HL-60/S4 treated with phorbol 12-myristate 13-acetate at 8.2 ng/mL for 4 days and 3 days (cell line): ENCODE results near the gene AP1AR.

Source experiments
- in situ Hi-C: fragments of 300-500 bp; cut with MboI; formaldehyde crosslinking; loops from 2 replicates; pipeline ENCODE4 v1.15.0; 2022; ENCODE audit warnings: low sequenced_read_pairs

AP1AR gene

DNA sequence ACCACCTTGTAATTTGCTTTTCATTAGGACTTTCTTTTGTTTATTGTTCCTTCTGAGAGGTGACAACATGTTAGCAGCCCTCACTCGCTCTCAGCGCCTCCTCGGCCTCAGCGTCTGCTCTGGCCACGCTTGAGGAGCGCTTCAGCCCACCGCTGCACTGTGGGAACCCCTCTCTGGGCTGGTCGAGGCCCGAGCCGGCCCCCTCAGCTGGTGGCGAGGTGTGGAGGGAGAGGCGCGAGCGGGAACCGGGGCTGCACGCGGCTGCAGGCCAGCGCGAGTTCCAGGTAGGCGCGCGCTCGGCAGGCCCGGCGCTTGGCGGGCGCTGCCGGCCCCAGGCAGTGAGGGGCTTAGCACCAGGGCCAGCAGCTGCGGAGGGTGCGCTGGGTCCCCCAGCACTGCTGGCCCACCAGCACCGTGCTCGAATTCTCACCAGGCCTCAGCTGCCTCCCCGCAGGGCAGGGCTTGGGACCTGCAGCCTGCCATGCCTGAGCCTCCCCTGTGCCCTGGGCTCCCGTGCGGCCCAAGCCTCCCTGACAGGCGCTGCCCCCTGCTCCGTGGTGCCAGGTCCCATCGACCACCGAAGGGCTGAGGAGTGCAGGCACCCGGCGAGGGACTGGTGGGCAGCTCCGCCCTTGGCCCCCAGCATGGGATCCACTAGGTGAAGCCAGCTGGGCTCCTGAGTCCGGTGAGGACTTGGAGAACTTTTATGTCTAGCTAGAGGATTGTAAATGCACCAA is 9.2 kb upstream of the AP1AR start:
- in situ Hi-C loops = no loop called here

DNA sequence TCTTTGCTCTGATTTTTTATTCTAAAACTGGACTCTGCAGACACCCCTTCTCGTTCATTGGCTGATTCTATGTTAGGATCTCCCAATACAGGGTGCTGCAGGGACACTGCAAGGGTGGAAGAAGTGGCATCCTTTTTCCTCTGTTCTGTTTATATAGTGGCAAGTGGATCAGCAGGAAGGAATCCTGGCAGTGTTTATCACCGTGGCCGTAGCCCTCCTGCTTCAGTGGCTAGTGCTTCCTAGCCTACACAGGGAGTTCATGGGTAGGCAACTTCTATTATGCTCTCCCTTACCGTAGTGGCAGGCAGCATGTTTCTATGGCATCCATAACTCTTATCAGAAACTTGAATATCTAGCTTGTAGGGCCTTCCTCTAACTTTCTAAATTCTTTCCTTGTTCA is 6.4 kb upstream of the AP1AR start:
- in situ Hi-C loops = no loop called here

DNA sequence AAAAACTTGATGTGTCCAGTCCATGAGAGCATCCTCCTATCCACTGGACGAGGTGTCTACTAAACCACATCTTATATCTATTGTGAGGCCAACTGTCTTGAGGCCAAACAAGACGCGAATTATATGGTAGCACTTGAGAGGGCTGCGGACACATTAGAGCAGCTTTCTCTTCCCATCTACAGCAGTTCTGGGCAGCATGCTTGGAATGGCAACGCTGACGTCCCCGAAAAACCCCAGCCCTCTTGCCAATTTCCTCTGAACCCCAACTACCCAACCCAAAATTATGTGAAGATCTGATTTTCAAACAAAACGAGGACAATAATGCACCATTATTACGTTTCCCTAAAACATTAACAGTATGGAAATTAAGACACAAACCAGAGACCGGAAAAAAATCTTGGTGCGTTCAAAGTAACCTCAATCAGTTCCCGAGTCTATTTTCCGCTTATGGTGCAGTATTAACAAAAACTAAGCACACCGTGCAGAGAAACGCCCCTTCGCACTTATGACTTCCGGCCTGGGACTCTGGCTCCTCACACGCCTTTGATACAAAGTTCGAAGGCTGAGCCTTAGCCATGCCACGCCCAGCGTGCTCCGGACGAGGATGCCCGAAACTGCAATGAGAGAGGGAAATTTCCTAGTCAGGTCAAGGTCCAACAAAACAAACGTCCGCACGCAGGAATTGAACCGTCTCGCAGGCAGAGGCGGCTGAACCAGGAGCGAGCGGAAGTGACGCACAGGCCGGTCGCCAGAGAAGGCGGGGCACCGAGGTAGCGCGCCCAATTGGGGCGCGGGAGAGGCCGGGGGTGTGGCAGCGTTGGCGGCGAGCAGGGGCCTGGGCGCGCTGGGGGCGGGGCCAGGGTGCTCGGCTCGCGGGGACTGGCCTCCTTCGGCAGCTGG is 458 bp upstream of the AP1AR start:
- in situ Hi-C loops = no loop called here

DNA sequence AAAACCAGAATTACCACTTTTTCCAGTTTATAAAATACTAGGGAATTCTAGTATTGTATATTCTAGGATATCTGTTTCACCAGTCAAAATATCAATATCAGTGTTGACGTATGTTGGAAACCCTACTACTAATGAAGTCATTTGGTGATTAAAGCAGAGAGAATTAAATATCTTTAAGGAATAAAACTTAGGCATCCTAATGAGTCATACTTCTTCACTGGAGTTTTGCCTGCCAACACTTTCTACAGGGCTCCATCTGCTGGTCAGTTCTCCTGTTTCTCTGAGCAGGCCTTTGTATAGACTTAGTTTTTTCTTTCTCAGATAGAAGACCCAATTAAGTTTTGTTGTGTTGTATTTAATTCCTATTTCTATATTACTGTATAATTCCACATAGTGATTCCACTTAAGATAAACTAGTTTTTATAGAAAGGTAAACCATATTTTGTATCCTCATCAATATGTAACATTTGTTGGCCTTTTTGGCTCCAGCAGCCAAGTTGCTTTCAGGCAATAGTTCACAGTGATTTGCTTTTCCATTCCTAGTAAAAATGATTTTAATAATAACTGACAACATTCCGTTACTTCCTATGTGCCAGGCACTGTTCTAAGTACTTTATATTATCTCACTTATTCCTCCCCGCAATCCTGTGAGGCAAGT is 3.5 kb downstream of the AP1AR start:
- in situ Hi-C loops = no loop called here

DNA sequence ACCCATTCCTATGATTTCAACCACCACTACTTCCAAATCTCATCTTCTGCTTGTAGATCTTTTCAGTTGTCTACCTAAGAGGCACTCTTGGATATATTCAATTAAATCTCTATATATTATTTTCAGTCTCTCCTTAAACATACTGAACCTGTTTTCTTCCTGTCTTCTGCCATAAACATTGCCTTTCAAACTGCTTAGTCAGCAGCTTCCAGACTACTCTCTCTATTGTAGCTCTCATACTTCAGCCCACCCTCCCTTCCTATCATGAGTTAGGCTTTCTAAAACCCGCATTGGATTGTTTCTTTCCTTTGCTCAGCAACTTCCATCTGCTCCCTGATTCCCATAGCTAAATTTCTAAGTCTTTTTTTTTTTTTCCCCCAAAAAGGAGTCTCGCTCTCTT is 4.5 kb downstream of the AP1AR start:
- in situ Hi-C loops = no loop called here

DNA sequence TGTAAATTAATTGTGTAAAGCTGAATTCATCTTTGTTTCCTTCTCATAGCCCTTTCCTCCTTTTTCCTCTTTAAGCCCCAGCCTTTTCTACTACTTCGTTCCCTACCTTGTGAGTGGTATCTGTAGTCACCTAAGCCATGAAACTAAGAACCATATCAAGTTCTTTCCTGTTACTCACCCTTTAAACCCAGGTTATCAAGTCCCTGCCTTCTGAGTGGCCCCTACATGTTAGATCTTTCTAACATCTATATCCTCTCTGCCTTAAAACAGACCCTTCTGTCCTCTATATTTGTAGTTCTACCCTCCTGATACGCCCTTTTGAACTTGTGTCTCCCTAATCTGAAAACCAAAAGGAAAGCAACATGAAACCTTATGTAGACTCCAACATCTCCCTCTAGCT is 7.2 kb downstream of the AP1AR start:
- in situ Hi-C loops = no loop called here

DNA sequence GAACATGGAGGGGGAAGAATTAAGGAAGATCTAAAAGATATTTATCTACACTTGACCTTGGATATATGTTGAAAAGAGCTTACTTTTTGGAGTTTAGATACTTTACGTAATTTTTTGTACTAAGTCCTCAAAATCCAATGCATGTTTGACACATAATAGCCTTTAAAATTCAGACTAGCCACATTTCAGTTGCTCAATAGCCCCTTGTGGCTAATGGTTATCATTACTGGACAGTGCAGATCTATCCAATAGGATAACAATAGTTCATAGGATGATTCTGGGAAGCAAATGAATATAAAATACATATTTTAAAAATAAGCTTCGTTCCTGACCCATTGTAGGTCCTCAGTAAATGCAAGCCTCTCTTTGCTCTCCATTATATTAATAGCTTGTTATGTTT is 13.8 kb downstream of the AP1AR start:
- in situ Hi-C loops = no loop called here

DNA sequence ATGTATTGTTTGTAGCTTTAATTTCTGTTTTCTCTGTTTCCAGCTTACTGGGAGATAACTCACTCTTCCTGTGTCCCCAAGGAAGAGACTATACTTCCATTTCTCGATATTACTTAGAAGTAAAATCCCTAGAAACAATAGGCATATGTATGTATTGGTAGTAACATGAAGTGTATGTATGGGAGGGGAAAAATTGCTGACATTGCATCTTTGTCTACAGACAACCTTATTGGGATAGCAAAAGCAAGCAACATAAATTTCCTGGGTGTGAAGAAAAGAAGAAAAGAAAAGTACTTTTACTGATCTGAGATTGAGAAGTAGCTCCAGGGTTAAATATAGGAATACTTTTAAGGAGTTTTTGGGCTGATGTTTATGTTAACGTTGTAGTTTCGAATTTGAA is 15.4 kb downstream of the AP1AR start:
- in situ Hi-C loops = no loop called here

DNA sequence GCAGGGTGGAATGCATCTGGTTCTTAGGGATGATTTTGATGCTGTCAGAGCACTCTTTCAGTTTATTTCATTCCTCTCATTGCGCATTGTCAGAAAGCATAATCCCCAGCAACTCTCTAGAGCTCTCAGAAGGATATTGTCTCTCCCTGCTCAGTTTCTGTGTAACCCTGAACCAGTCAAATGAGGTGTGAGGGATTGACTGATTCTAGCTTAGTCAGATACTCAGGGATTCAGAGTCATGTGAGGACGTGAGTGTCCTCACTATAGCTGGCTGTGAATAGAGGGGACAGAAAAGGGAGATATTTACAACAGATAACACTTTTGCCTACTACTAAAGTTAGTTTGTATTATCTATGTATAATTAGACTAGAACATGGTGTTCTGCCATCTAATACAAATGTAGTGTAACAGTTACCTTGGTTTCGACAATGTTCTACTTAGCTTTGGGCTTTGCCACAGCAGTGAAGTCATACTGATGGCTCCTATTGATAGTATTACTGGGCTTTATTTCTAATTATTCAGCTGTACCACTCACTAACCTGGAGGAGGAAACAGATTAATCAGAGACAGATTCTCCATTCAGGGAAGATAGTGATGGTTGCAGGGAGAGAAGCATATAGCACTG is 19.5 kb downstream of the AP1AR start:
- in situ Hi-C loops = no loop called here

DNA sequence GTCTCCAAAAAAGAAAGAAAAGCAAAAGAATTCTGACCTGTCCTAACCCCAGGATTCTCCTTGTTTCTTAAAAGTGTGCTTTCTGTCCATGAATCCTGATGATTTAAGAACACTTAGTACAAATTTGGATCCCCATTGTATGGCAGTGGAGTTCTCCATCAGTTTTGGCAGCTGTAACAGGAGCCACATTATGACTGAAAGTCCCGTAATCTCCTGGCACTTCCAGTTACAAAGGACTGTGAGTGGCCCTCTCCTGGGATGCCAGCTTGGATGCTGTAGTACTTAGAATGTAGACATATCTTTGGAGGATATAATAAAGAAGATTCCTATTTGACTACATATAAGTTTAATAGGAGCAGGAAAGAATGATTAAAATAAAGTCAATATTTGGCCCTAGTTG is 20.6 kb downstream of the AP1AR start:
- in situ Hi-C loops = no loop called here

DNA sequence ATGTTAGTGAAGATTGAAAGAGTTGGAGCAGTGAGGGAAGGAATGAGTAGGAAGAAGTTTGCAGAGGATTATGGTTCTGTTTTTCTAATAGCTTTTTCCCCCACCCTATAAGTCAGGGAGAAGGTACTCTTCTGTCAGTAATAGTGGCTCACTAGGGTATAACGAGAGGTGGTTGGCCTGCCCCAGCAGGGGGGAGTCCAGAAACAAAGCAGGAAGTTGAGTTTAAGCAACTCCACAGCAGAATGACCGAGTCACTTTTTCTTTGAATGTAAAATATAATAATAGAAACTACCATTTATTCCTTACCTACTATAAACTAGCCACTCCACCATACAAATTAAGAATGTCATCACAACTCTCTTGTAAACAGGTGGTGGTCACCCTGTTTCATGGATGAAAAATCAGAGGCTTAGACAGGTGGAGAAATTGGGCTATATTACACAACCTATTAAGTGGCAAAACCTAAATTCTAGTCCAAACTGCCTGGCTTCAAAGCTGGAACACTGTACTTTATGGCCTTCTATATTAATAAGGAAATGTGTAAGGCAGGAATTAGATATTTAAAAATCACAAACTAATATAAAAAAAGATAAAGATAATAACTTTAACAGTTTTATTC is 21.9 kb downstream of the AP1AR start:
- in situ Hi-C loops = no loop called here

DNA sequence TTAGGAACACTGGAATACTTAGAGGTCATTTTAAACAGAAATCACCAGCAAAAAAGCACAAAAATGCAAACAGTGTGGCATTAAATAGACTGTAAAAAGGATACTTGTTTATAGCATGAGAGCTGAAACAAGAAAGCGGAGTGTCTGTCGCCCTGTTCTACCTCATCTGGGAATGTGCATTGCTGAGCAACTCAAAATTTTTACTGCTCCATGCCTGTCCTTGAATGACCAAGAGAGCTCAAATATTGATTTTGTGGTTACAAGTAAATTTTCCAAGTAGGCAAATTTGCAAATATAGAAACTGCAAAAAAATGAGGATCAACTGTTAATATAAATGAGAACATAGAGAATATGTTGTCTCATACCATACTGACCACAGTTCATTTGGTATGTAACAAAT is 25.5 kb downstream of the AP1AR start:
- in situ Hi-C loops = no loop called here

DNA sequence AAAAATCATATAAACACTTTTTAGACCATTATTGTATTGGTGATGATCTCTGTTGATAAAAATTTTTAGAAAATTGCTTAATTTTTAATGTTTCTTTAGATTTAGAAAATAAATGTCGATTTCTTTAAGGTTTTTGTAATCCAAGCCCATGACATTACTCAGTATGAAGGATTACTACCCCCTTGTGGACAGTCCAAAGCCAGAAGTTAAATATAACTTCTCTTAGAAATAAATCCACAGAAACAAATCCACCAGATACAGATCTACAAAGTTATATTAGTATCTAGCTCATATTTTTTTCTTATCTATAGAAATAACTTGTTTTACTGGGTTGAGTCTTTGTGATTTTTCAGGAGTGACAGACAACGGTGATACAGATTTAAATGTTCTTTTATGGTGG is 35.2 kb downstream of the AP1AR start:
- in situ Hi-C loops = no loop called here

DNA sequence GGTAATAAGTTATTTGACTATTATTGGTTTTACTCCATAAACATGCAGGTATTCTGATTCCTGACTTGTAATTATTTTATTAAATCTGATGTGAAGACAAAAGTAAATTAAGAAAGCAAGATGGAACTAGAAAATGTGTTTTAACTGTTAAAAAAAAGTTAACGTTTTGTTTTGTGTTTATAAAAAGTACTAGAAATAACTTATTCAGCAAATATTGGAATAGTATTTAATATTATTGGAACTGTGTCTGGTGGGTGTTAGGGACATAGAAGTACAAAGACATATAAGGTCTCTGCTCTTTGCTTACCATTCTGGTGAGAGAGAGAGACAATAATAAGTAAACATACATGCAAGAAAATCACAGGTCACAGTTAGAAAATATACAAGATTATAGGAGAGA is 38.5 kb downstream of the AP1AR start:
- in situ Hi-C loops = no loop called here

DNA sequence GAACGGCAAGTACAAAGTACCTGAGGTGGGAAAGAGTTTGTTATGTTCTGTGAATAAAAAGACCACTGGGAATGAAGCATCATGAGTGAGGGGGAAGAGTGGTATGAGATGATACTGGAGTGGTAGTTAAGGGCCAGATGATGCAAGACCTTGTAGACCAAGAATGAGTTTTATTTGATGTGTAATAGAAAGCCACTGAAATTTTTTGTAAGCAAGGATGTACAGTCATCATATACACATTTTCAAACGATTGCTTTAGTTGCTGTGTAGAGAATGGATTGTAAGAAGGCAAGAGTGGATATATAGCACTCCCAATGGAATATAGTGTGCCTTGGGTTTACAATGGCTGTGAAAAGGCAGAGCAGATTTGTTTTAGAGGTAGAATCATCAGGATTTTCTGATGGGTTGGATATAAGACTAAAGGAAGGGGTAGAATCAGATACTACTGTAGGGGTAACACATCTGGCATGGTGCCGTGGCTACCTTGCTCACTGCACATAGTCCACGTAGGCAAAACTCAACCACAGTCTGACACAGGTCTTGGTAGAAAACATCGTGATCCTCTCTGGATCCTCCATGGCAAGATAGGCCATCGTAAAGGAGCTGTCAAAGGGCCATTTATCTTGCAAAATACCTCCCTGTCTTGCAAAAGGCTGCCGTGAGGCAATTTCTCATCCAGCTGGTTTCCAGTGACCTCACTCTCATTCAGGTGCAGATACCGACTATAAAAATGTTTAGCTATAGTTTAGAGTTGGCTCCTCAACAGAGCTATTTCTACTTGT is 39.2 kb downstream of the AP1AR start:
- in situ Hi-C loops = no loop called here

DNA sequence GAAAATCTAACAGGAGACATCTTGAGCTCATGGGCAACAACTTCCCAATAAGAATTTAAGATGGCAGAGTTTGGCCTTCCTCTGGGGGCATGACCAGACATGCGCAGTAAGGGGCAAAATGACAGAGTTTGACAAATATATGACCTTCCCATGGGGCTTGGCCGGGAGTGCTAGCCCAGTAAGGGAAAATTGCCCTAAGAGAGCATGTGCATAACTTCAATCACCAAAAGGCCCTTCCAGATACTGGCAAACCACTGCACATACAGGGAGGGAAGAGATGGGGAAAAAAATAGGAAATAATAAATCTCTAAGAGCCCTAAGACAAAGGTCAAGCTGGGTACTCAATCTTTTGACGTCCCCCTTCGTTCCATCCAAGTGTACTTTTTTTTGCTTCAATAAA is 40.7 kb downstream of the AP1AR start:
- in situ Hi-C loops = no loop called here

DNA sequence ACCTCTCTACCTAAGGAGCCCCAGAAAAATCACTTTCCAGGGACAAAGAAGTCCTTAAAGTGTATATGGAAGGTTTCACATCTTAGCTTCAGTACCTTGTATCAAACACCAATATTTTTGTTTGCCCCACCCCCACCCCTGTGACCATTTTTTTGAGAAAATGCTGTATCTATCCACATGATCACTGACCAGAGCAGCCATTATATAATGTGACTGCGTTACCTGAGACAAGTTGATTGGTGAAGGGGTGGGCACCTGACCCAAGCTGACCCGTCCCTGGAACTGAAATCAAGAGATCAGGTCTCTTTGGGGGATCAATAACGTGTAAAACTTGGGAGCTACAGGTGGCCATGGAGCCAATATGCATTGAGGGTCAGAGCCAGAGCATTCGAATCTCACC is 43.4 kb downstream of the AP1AR start:
- in situ Hi-C loops = no loop called here

DNA sequence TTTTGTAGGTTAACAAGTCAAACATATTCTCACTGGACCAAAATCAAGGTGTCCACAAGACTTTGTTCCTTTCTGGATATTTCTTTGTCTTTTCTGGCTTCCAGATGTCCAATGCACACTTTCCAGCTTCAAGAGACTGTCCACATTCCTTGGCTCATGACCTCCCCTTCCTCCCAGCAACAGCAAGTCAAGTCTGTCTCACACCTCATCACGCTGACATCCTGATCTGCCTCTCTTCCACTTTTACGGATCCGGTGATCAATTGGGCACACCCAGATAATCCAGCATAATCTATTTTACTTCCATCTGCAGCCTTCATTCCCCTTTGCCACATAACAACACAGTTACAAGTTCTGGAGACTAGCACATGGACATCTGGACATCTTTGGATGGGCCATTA is 44.5 kb downstream of the AP1AR start:
- in situ Hi-C loops = no loop called here

DNA sequence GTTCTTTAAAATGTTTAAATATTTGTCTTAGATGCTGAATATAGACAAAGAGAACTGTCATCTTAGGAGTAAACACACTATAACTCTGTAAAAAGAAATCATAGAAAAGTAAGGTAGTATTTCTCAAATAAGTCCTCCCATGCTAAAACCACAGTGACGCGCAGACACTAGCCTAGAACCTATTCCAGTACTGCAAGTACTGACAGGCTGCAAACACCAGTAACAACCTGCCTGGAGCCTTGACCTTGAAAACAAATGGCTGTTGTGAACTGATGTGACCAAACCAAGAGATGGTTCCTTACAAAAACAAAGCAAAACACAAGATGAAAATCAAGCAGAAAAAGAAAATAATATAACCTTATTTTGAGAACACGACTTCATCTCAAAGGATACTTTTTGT is 45.6 kb downstream of the AP1AR start:
- in situ Hi-C loops = no loop called here
